IMR-90 (cell line): ENCODE data around the gene GCN1. TPM values are rescaled to one million over a fixed set of nuclear protein-coding genes. Genes with fewer than 3 reads are reported as not detected.

Experiments
- ATAC-seq: fragments of 200-7000 bp; cut with Tn5 transposase; 2 replicates; pipeline ENCODE4 v1.9.1; 2020; ENCODE audit warnings: low read depth, mild to moderate bottlenecking, moderate library complexity
- BruUV-seq: library from RNA; stranded (reverse); fragments of 400-500 nt; replicated peaks from 2 replicates; lab custom pipeline; 2021; lab: Mats Ljungman, UMichigan
- CTCF ChIA-PET: fragments of 300-600 bp; formaldehyde crosslinking; extraction: SDS; loops from one replicate; lab custom pipeline; 2021; ENCODE audit warnings: antibody characterized with exemption; lab: Yijun Ruan, JAX
- POLR2A ChIA-PET: fragments of 300-600 bp; sonication (Branson Sonifier 250); formaldehyde crosslinking; loops from one replicate; lab custom pipeline; 2022; ENCODE audit warnings: antibody characterized with exemption; ENCODE audit not compliant: unreplicated experiment; lab: Charles Lee
- DNase-seq: peaks from one replicate; pipeline ENCODE4 v3.0.0; 2013
- H2AFZ ChIP-seq: replicated peaks from 2 replicates; pipeline ENCODE3; 2013; ENCODE audit warnings: low read length, mild to moderate bottlenecking; ENCODE audit not compliant: poor library complexity
- H2AK5ac ChIP-seq: 2 replicates; pipeline ENCODE4 v1.6.1; 2013; ENCODE audit warnings: low read depth, low read length, inconsistent platforms
- H2AK9ac ChIP-seq: replicated peaks from 2 replicates; pipeline ENCODE3; 2013; ENCODE audit warnings: mild to moderate bottlenecking, low read depth, low read length, moderate library complexity; ENCODE audit not compliant: poor library complexity
- H2BK120ac ChIP-seq: 2 replicates; pipeline ENCODE4 v1.6.1; 2013; ENCODE audit warnings: low read depth, low read length, inconsistent platforms
- H2BK15ac ChIP-seq: 3 replicates; pipeline ENCODE4 v1.6.1; 2013; ENCODE audit warnings: low read depth, low read length, inconsistent platforms
- H2BK20ac ChIP-seq: 2 replicates; pipeline ENCODE4 v1.6.1; 2013; ENCODE audit warnings: low read depth, mild to moderate bottlenecking, inconsistent platforms, low read length, moderate library complexity
- H2BK5ac ChIP-seq: 2 replicates; pipeline ENCODE4 v1.6.1; 2013; ENCODE audit warnings: mild to moderate bottlenecking, low read depth, low read length, inconsistent platforms; ENCODE audit not compliant: poor library complexity, severe bottlenecking
- H3K14ac ChIP-seq: replicated peaks from 2 replicates; pipeline ENCODE4 v1.6.1; 2013; ENCODE audit warnings: low read depth, low read length, inconsistent platforms
- H3K18ac ChIP-seq: 2 replicates; pipeline ENCODE4 v1.6.1; 2013; ENCODE audit warnings: low read depth, low read length, control low read depth
- H3K23ac ChIP-seq: 2 replicates; pipeline ENCODE4 v1.6.1; 2013; ENCODE audit warnings: low read depth, low read length, inconsistent platforms
- H3K27ac ChIP-seq: 2 replicates; pipeline ENCODE4 v1.5.1; 2013; ENCODE audit warnings: mild to moderate bottlenecking, control low read depth, low read length; ENCODE audit not compliant: insufficient read depth
- H3K27me3 ChIP-seq: 2 replicates; pipeline ENCODE4 v1.6.1; 2013; ENCODE audit warnings: low read length; ENCODE audit not compliant: control insufficient read depth, insufficient read depth
- H3K36me3 ChIP-seq: 2 replicates; pipeline ENCODE4 v1.6.1; 2013; ENCODE audit warnings: low read length, mixed read lengths; ENCODE audit not compliant: control insufficient read depth, insufficient read depth
- H3K4ac ChIP-seq: 2 replicates; pipeline ENCODE4 v1.6.1; 2013; ENCODE audit warnings: low read depth, low read length, inconsistent platforms
- H3K4me1 ChIP-seq: 2 replicates; pipeline ENCODE4 v1.6.1; 2013; ENCODE audit warnings: low read length, mixed read lengths; ENCODE audit not compliant: control insufficient read depth, insufficient read depth
- H3K4me2 ChIP-seq: 2 replicates; pipeline ENCODE4 v1.6.1; 2013; ENCODE audit warnings: low read depth, mild to moderate bottlenecking, control low read depth, low read length, moderate library complexity
- H3K4me3 ChIP-seq: 2 replicates; pipeline ENCODE4 v1.5.1; 2013; ENCODE audit warnings: low read depth, mild to moderate bottlenecking, control low read depth, low read length, moderate library complexity; ENCODE audit not compliant: insufficient read depth
- H3K56ac ChIP-seq: 2 replicates; pipeline ENCODE4 v1.6.1; 2013; ENCODE audit warnings: low read length, inconsistent platforms; ENCODE audit not compliant: insufficient read depth; ENCODE audit errors: extremely low read depth
- H3K79me1 ChIP-seq, 2 experiments: 2 replicates each; pipeline ENCODE4 v1.6.1; 2013; ENCODE audit warnings: low read length in 2 of 2, inconsistent platforms in 1 of 2, low read depth in 1 of 2
- H3K9ac ChIP-seq: 2 replicates; pipeline ENCODE4 v1.6.1; 2013; ENCODE audit warnings: low read depth, low read length, control low read depth
- H3K9me1 ChIP-seq: 2 replicates; pipeline ENCODE4 v1.6.1; 2013; ENCODE audit warnings: low read length, inconsistent platforms; ENCODE audit not compliant: insufficient read depth
- H3K9me3 ChIP-seq: 2 replicates; pipeline ENCODE4 v1.6.1; 2013; ENCODE audit warnings: low read length; ENCODE audit not compliant: control insufficient read depth, insufficient read depth
- H4K20me1 ChIP-seq: 2 replicates; pipeline ENCODE4 v1.6.1; 2013; ENCODE audit warnings: low read length, inconsistent platforms; ENCODE audit not compliant: insufficient read depth
- H4K5ac ChIP-seq: 2 replicates; pipeline ENCODE4 v1.6.1; 2013; ENCODE audit warnings: mild to moderate bottlenecking, low read depth, low read length, control low read depth
- H4K8ac ChIP-seq, 2 experiments: 2 replicates each; pipeline ENCODE4 v1.6.1; 2013; ENCODE audit warnings: low read depth in 2 of 2, low read length in 2 of 2, control low read depth in 1 of 2, inconsistent platforms in 1 of 2
- H4K91ac ChIP-seq: 2 replicates; pipeline ENCODE4 v1.6.1; 2013; ENCODE audit warnings: low read depth, low read length, inconsistent platforms; ENCODE audit not compliant: insufficient read depth
- CHD1 ChIP-seq: IDR thresholded peaks from 2 replicates; pipeline ENCODE4 v1.6.1; 2012; ENCODE audit warnings: low read depth, low read length, improper control_type of control experiment
- FOS ChIP-seq: fragments of 150-350 bp; IDR thresholded peaks from 2 replicates; pipeline ENCODE4 v1.6.1; 2016; ENCODE audit warnings: low read depth, low read length
- MAFK ChIP-seq: IDR thresholded peaks from 2 replicates; pipeline ENCODE4 v1.6.1; 2012; ENCODE audit warnings: low read depth, low read length, improper control_type of control experiment
- MXI1 ChIP-seq: IDR thresholded peaks from 2 replicates; pipeline ENCODE4 v1.6.1; 2012; ENCODE audit warnings: low read depth, mild to moderate bottlenecking, low read length, moderate library complexity, borderline replicate concordance
- POLR2A ChIP-seq: IDR thresholded peaks from 2 replicates; pipeline ENCODE4 v1.6.1; 2012; ENCODE audit warnings: mild to moderate bottlenecking, low read depth, low read length
- RCOR1 ChIP-seq: IDR thresholded peaks from 2 replicates; pipeline ENCODE4 v1.6.1; 2012; ENCODE audit warnings: mild to moderate bottlenecking, low read length, improper control_type of control experiment; ENCODE audit not compliant: insufficient replicate concordance
- RFX5 ChIP-seq: IDR thresholded peaks from 2 replicates; pipeline ENCODE4 v1.8.0; 2012; ENCODE audit warnings: low read depth, mild to moderate bottlenecking, low read length, moderate library complexity
- WGBS, 2 experiments: methylation state at CpG; one replicate each; pipeline versions ENCODE4 v1.1.5 to v1.1.7; 2013; ENCODE audit warnings: missing lambda C conversion rate in 2 of 2; ENCODE audit not compliant: insufficient read length in 1 of 2; ENCODE audit errors: extremely low coverage in 2 of 2; 5-methylcytosine and 5-hydroxymethylcytosine counted together
- dilution Hi-C: fragments of 300-500 bp; cut with HindIII; formaldehyde crosslinking; loops from one replicate; pipeline ENCODE4 v1.14.3; 2018; ENCODE audit warnings: low sequenced_read_pairs; ENCODE audit not compliant: unreplicated experiment
- in situ Hi-C: fragments of 300-500 bp; cut with MboI; formaldehyde crosslinking; loops from 3 replicates; pipeline ENCODE4 v1.14.3; 2019; ENCODE audit warnings: low sequenced_read_pairs, inconsistent platforms, mixed read lengths
- intact Hi-C: fragments of 100-400 bp; cut with micrococcal nuclease; formaldehyde crosslinking; loops from 2 replicates; pipeline ENCODE4 v1.10.0; 2022
- polyA plus RNA-seq, 3 experiments: library from polyadenylated mRNA; depleted of rRNA; stranded (reverse); fragments of >200 nt; gene quantifications; 2 replicates each; pipeline ENCODE4 v1.2.3, GENCODE V29; 2012; ENCODE audit warnings: low replicate concordance in 1 of 3
- total RNA-seq: library from RNA; depleted of rRNA; stranded (reverse); fragments of >200 nt; gene quantifications from 2 replicates; pipeline ENCODE4 v1.2.3, GENCODE V29; 2012
- TF ChIP-seq, protein P1 (sequence below): conservative IDR thresholded peaks from 2 replicates; pipeline ENCODE4 v1.5.1; 2012; ENCODE audit warnings: mild to moderate bottlenecking, low read depth, low read length, improper control_type of control experiment
- TF ChIP-seq, protein P2 (sequence below): fragments of 150-350 bp; IDR thresholded peaks from 2 replicates; pipeline ENCODE4 v1.6.1; 2017; ENCODE audit warnings: mild to moderate bottlenecking, antibody characterized with exemption, low read length, low read depth
- TF ChIP-seq, protein P3 (sequence below): fragments of 150-350 bp; IDR thresholded peaks from 2 replicates; pipeline ENCODE4 v1.6.1; 2016; ENCODE audit warnings: low read depth, mild to moderate bottlenecking, low read length, moderate library complexity, borderline replicate concordance

Gene GCN1
- total and polyA plus RNA-seq, 2 of the 4 experiments (the other 2 are of a cell fraction), result 57.8 to 77.6 TPM

DNA sequence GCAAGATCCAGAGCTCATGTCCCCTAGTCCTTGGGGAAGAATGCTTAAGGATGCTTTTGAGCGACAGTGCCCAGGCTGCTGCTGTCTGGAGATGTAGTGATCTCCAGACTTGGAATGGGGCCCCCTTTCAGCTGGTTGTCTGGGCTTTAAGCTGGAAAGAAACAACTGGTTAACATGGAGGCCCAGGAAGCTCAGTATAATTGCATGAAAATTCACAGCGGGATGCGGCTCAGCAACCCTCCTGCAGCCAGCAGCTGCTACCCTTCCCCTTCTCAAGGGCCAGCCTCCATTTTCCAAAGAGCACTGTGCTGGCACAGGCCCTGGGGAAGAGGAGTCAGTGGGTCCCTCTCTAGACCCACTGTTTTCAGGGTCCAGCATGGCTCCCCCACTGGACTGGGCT is 104.3 kb downstream of the GCN1 start:
- no peak overlapping the region for H4K5ac ChIP-seq
- H2BK120ac ChIP-seq, result no peak overlapping the region
- H4K20me1 ChIP-seq, result peaks cover 21% of the 10 kb centered on the region; the same call in 1 of the 2 replicates
- no peak overlapping the region for H2AFZ ChIP-seq
- no peak overlapping the region for H3K56ac ChIP-seq
- no peak overlapping the region for H2AK5ac ChIP-seq
- 0 out of 2 replicates have a peak, but pooled peaks cover 8% of the 10 kb centered on the region for H3K9me1 ChIP-seq
- no peak overlapping the region for H3K23ac ChIP-seq
- DNase-seq, result no peak
- CTCF ChIA-PET, result no interaction called here
- no peaks in the 10 kb centered on the region; the same call in 1 of the 2 replicates for H3K4me1 ChIP-seq
- H3K27ac ChIP-seq, result no peak overlapping the region
- H2BK5ac ChIP-seq, result no peak overlapping the region
- no peaks in the 10 kb centered on the region for H3K27me3 ChIP-seq
- H3K4ac ChIP-seq, result no peak overlapping the region
- POLR2A ChIA-PET, result no interaction called here
- BruUV-seq, result no TSS peak
- H3K9ac ChIP-seq, result no peak overlapping the region
- no peak overlapping the region for H3K4me2 ChIP-seq
- H3K4me3 ChIP-seq, result no peak overlapping the region
- H3K79me1 ChIP-seq, result peaks cover 0 to 6% of the 10 kb centered on the region in 2 experiments; a peak in 1 of 4 replicates
- TF ChIP-seq CHD1, result no peak
- TF ChIP-seq, protein P1, sequence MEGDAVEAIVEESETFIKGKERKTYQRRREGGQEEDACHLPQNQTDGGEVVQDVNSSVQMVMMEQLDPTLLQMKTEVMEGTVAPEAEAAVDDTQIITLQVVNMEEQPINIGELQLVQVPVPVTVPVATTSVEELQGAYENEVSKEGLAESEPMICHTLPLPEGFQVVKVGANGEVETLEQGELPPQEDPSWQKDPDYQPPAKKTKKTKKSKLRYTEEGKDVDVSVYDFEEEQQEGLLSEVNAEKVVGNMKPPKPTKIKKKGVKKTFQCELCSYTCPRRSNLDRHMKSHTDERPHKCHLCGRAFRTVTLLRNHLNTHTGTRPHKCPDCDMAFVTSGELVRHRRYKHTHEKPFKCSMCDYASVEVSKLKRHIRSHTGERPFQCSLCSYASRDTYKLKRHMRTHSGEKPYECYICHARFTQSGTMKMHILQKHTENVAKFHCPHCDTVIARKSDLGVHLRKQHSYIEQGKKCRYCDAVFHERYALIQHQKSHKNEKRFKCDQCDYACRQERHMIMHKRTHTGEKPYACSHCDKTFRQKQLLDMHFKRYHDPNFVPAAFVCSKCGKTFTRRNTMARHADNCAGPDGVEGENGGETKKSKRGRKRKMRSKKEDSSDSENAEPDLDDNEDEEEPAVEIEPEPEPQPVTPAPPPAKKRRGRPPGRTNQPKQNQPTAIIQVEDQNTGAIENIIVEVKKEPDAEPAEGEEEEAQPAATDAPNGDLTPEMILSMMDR, result no peak
- no peak for TF ChIP-seq FOS
- TF ChIP-seq RFX5, result no peak
- TF ChIP-seq MXI1, result no peak
- TF ChIP-seq, protein P2, sequence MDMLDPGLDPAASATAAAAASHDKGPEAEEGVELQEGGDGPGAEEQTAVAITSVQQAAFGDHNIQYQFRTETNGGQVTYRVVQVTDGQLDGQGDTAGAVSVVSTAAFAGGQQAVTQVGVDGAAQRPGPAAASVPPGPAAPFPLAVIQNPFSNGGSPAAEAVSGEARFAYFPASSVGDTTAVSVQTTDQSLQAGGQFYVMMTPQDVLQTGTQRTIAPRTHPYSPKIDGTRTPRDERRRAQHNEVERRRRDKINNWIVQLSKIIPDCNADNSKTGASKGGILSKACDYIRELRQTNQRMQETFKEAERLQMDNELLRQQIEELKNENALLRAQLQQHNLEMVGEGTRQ, result no peak
- TF ChIP-seq RCOR1, result no peak
- TF ChIP-seq POLR2A, result no peak
- TF ChIP-seq MAFK, result no peak
- TF ChIP-seq, protein P3, sequence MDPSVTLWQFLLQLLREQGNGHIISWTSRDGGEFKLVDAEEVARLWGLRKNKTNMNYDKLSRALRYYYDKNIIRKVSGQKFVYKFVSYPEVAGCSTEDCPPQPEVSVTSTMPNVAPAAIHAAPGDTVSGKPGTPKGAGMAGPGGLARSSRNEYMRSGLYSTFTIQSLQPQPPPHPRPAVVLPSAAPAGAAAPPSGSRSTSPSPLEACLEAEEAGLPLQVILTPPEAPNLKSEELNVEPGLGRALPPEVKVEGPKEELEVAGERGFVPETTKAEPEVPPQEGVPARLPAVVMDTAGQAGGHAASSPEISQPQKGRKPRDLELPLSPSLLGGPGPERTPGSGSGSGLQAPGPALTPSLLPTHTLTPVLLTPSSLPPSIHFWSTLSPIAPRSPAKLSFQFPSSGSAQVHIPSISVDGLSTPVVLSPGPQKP, result no peak
- no peak for ATAC-seq
- no peaks in the 10 kb centered on the region for H3K9me3 ChIP-seq
- dilution Hi-C loops (no loop called here), intact Hi-C loops (no loop called here), in situ Hi-C loops (no loop called here)
- no peak overlapping the region for H3K18ac ChIP-seq
- H2AK9ac ChIP-seq, result no peak overlapping the region
- no peak overlapping the region for H3K14ac ChIP-seq
- no peak overlapping the region for H2BK15ac ChIP-seq
- H3K36me3 ChIP-seq, result peaks cover 16% of the 10 kb centered on the region; the same call in 1 of the 2 replicates
- no peak overlapping the region for H4K91ac ChIP-seq
- no peak overlapping the region for H4K8ac ChIP-seq
- H2BK20ac ChIP-seq, result no peak overlapping the region
- WGBS, 2 experiments, result no CpG with 5 or more reads among the region's 3 CpGs
